Panc1 (cell line): ENCODE data around the gene MBD1.

ENCODE experiments used
- POLR2AphosphoS5 ChIP-seq: IDR thresholded peaks from 2 replicates; pipeline ENCODE4 v1.6.1; 2012; ENCODE audit warnings: mild to moderate bottlenecking, low read depth, low read length, moderate library complexity
- TF ChIP-seq, protein P1 (sequence below), 2 experiments: IDR thresholded peaks; 2 replicates each; pipeline ENCODE4 v1.6.1; 2011 to 2012; ENCODE audit warnings: low read depth in 2 of 2, control low read depth in 1 of 2, low read length in 1 of 2, mild to moderate bottlenecking in 1 of 2, moderate library complexity in 1 of 2; ENCODE audit not compliant: insufficient read depth in 1 of 2
- TF ChIP-seq, protein P2 (sequence below): fragments of 450-650 bp; IDR thresholded peaks from 2 replicates; pipeline ENCODE4 v1.5.1; 2017; ENCODE audit warnings: mild to moderate bottlenecking

DNA sequence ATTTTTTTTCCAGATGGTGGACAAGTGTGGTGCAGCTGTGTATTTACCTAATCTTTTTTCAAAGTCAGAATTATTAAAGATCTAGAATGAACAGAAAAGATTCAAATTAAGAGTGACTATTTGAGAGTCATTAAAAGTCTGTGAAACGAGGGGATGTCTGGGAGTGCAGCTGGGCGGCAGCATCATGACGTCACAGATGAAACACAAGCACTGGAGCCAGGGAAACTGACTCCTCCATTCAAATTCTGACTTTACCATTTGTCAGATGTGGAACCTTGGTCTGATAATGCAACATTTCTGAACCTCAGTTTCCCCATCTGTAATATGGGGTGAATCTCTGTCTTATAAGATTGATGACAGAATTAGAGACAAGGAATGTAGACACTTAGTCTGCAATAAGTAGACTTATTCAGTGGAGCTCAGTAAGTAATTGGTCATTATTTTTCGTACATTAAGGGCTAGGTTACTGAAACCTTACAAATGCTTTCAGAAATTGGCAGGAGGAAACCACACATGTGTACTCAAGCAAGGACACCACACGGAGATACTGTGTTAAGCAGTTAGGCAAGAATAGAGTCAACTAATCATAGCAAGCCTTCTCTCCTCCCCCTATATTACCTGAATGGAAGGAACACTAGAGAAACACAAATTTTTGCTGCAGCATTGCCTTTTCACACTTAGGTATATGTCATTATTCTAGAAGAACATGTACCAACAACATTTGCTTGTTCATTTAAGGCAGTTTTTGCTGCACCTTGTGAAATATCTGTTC, 34.0 kb upstream of the MBD1 start:
- no peak for TF ChIP-seq POLR2AphosphoS5
- TF ChIP-seq, protein P1, sequence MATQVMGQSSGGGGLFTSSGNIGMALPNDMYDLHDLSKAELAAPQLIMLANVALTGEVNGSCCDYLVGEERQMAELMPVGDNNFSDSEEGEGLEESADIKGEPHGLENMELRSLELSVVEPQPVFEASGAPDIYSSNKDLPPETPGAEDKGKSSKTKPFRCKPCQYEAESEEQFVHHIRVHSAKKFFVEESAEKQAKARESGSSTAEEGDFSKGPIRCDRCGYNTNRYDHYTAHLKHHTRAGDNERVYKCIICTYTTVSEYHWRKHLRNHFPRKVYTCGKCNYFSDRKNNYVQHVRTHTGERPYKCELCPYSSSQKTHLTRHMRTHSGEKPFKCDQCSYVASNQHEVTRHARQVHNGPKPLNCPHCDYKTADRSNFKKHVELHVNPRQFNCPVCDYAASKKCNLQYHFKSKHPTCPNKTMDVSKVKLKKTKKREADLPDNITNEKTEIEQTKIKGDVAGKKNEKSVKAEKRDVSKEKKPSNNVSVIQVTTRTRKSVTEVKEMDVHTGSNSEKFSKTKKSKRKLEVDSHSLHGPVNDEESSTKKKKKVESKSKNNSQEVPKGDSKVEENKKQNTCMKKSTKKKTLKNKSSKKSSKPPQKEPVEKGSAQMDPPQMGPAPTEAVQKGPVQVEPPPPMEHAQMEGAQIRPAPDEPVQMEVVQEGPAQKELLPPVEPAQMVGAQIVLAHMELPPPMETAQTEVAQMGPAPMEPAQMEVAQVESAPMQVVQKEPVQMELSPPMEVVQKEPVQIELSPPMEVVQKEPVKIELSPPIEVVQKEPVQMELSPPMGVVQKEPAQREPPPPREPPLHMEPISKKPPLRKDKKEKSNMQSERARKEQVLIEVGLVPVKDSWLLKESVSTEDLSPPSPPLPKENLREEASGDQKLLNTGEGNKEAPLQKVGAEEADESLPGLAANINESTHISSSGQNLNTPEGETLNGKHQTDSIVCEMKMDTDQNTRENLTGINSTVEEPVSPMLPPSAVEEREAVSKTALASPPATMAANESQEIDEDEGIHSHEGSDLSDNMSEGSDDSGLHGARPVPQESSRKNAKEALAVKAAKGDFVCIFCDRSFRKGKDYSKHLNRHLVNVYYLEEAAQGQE (IDR thresholded peaks at IDR 0.05; ENCODE audit: insufficient read depth in 1 of 2, low read depth in 2 of 2, low read length in 1 of 2) = no peak
- TF ChIP-seq, protein P2, sequence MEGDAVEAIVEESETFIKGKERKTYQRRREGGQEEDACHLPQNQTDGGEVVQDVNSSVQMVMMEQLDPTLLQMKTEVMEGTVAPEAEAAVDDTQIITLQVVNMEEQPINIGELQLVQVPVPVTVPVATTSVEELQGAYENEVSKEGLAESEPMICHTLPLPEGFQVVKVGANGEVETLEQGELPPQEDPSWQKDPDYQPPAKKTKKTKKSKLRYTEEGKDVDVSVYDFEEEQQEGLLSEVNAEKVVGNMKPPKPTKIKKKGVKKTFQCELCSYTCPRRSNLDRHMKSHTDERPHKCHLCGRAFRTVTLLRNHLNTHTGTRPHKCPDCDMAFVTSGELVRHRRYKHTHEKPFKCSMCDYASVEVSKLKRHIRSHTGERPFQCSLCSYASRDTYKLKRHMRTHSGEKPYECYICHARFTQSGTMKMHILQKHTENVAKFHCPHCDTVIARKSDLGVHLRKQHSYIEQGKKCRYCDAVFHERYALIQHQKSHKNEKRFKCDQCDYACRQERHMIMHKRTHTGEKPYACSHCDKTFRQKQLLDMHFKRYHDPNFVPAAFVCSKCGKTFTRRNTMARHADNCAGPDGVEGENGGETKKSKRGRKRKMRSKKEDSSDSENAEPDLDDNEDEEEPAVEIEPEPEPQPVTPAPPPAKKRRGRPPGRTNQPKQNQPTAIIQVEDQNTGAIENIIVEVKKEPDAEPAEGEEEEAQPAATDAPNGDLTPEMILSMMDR = no peak
